ENCODE results near the gene IGFL3.
A peak's percentile ranks its signal among the peaks of the same experiment; 100 is the strongest.
"Not testable (repeated sequence)": the region's sequence is repeated elsewhere in the genome, so short reads cannot be mapped to it uniquely, and the experiment has no call there.

IGFL3 gene

DNA sequence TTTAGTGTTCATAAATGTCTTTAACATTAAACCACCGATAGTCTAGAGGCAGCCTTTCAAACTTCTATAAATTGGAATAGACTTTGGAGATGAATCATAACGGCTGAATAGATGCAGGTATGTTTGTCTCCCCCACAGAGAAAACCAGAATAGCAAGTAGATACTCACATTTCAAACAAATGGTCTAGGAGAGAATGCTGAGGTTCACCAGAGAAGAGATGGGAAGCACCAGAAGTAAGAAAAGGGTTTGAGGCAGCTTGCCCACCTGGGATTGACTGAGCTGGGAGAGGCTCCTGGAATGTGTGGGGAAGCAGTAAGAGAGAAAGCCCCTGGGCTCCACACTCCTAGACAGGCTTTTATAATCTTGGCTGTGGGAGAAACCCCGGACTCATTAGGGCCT is 6.4 kb downstream of the IGFL3 start:
- DNase-seq: no peak

DNA sequence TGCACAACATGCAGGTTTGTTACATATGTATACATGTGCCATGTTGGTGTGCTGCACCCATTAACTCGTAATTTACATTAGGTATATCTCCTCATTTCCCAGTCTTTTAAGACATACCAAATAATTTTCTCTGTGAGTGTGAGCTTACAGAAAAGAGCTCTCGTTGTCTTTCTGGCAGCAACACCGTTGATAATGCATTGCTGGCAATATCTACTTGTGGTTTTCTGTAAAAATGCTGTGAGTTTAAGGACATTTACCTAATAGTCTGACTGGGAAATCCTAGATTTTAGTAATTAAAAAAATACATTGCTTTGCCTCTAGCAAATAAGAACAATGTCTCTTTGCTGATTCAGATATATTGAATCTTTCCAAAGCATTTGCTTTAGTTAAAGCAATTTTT is 8.4 kb downstream of the IGFL3 start:
- no peak for DNase-seq

DNA sequence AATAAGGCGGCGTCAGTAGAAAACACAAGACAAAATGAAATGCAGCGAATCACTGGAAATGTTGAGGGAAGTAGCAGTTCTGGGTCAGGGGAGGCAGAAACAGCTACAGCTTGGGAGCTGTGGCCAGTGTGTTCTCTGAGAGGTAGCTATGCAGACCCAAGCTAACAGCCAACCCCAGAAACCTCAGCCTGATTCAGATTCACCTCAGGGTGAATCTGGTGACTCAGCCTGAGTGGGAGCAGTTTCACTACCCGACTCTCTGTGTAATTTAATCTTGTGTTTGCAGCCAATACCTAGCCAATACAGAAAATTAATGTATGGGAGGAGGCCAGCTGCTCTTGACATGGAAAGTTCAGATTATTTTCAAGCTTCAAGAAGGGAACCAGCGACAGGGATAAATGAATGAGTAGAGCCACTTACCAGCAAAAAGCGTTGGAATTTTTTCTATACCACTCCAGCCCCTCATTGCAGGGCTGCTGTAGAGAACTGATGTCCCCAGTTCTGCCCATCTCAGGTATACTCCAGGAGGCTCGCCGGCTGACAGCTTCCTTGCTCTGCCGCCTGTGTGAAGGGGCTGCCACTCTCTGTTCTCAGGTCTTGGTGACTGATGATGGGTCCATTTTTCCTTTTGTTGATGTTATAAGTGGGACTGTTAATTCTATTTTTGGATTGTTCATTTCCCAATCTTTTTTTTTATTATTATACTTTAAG is 8.9 kb downstream of the IGFL3 start:
- DNase-seq: peak; percentile 51 to 55

- no peak for DNase-seq
These were observed 10.8 kb downstream of the IGFL3 start for GRCh38 chr19:46113726-46114125.

DNA sequence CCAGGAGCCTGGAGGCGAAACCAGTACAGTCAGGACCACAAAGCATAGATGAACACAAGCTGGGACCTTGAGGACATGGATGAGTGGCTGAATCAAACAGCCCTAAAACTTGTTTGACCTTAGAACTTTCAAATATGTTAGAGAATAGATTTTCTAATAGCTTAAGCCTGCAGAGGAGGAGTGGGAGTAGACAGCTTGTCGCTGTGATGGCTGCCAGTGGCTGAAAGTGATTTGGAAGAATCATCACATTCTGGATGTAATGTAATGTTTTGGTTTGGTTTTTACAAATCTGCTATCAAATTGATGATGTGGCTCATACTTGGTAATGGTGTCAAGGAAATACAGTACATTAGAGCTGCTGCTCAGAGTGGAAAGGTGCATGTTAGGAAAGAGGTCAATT is 12.0 kb downstream of the IGFL3 start:
- no peak for DNase-seq

GRCh38 chr19:46111376-46111775 is 13.1 kb downstream of the IGFL3 start:
- DNase-seq: no peak

DNA sequence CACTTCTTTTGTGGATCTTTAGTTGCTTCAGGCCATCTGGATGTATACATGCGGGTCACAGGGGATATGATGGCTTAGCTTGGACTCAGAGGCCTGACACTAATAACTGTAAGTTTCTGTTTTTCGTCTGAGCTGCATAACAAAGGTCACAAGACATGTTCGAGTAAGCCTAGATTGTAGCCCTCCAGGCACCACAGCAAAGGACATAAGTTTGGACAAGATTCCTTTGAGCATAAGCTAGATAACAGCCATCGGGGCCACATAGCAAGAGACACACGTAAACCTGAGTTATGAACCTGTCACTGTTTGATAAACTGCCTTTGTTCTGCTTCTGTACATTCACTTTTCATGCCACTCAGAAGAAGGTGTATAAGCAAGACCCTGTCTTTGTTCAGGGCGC is 14.6 kb downstream of the IGFL3 start:
- DNase-seq: no peak

- no peak for DNase-seq
These were observed 17.1 kb downstream of the IGFL3 start for GRCh38 chr19:46107371-46107770.

GRCh38 chr19:46102333-46102732 is 22.2 kb downstream of the IGFL3 start:
- not testable (repeated sequence) for DNase-seq

DNA sequence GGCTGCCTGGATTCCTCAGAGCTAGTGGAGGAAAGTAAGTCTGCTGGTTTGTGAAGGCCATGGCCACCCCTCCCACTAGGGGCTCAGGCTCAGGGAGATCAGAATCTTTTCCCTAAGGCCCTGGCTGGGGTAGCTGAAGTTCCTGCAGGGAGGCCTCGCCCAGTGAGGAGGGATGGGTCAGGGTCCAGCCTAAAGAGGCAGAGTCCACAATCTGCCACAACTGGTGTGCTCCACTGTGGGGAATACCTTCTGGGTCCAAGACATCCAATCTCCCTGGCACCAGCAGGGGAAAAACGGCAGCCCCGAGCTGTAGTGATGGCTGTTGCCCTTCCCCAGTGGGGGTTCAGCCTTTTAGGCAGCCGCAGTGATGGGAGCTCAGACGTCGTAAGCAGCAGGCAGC is 23.2 kb downstream of the IGFL3 start:
- DNase-seq: no peak

- no peak for DNase-seq
These were observed 24.1 kb downstream of the IGFL3 start for GRCh38 chr19:46100344-46100743.

DNA sequence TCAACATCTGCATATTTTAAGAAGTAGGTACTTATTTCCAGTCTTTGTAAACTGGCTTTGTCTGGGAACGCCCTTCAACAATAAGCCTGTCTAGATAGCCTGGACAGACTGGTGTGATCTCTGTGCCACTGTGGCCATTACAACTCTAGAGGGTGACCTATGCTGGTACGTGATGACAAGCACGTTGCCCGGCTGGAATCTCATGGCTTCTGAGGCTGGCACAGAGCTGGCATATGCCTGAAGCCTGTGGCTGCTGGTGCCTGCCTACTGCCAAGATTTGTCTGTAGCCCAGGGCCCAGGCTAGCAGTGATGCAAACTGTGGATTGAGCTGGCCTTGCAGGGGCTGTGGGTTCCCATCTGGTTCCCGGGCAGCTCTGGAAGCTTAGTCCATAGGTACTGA is 34.0 kb downstream of the IGFL3 start:
- no peak for DNase-seq

GRCh38 chr19:46089432-46089831 is 35.1 kb downstream of the IGFL3 start:
- DNase-seq: no peak

GRCh38 chr19:46088101-46088500 is 36.4 kb downstream of the IGFL3 start:
- DNase-seq: no peak

- no peak for DNase-seq
These were observed 38.6 kb downstream of the IGFL3 start for GRCh38 chr19:46085888-46086287.

DNA sequence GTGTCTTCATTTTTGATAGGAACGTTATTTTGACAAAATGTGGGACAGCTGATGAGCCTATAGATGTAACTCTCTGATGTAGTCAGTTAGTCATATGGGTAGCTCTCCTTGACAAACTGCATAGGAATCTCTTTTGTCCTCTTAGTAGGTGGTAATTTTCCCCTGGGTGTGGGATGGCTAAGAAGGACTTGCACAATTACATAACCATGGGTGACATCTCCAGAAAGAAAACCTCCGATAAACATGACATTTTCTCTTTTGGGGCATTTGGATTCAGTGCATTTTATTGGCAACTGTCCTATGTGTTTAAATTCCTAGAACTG is 41.8 kb downstream of the IGFL3 start:
- no peak for DNase-seq

GRCh38 chr19:46081928-46082727 is 42.4 kb downstream of the IGFL3 start:
- DNase-seq: peak; percentile 10 to 11

GRCh38 chr19:46080561-46080960 is 43.9 kb downstream of the IGFL3 start:
- no peak for DNase-seq

DNA sequence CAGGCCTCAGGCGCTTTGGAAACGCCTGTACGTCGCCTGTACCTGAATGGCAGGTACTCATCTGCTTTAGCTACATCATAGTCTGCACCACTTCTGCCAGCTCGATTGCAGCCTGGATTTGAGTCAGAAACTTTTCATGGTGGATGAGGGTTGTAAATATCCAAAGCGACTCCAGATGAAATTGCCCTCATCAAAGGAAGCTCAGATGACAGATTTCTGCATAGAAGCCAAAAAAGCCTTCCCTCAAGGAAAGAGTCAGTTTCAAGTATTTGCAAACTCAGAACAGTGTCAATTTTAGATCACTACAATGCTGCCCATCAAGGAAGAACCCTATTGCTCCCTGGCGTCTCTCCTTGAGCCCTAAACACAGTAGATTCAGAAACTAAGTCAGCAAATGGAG is 44.9 kb downstream of the IGFL3 start:
- no peak for DNase-seq

GRCh38 chr19:46078573-46079332 is 45.7 kb downstream of the IGFL3 start:
- peak; percentile 35 to 45 for DNase-seq

- no peak for DNase-seq
These were observed 46.7 kb downstream of the IGFL3 start for GRCh38 chr19:46077815-46078167.

GRCh38 chr19:46076951-46077814 is 47.3 kb downstream of the IGFL3 start:
- DNase-seq: peak; percentile 28 to 41
